GM23338 (cell line): Measurements from ENCODE around the gene TMEM14B.

Experiments used
- CREB1 ChIP-seq: fragments of 250-450 bp; sonication (Bioruptor Pico); IDR thresholded peaks from 2 replicates; pipeline ENCODE4 v1.5.0; 2020; ENCODE audit warnings: low read depth, mild to moderate bottlenecking, moderate library complexity
- EZH2 ChIP-seq: fragments of 200-600 bp; sonication (generic); IDR thresholded peaks from one replicate; pipeline ENCODE4 v1.8.0; 2017; ENCODE audit warnings: antibody characterized with exemption, mild to moderate bottlenecking, low read depth; ENCODE audit not compliant: unreplicated experiment
- EZH2phosphoT487 ChIP-seq: fragments of 200-600 bp; sonication (generic); IDR thresholded peaks from one replicate; pipeline ENCODE4 v1.8.1; 2018; ENCODE audit warnings: antibody characterized with exemption; ENCODE audit not compliant: unreplicated experiment
- JUNB ChIP-seq: IDR thresholded peaks from one replicate; pipeline ENCODE4 v1.6.1; 2016; ENCODE audit warnings: antibody characterized with exemption; ENCODE audit not compliant: unreplicated experiment
- NANOG ChIP-seq: IDR thresholded peaks from 2 replicates; pipeline ENCODE4 v1.6.1; 2016; ENCODE audit warnings: antibody characterized with exemption, borderline replicate concordance
- POLR2AphosphoS5 ChIP-seq: IDR thresholded peaks from 2 replicates; pipeline ENCODE4 v1.6.1; 2016; ENCODE audit warnings: antibody characterized with exemption, low read depth
- STAT1 ChIP-seq: IDR thresholded peaks from one replicate; pipeline ENCODE4 v1.6.1; 2016; ENCODE audit warnings: antibody characterized with exemption; ENCODE audit not compliant: unreplicated experiment
- ZNF114 ChIP-seq: fragments of 250-450 bp; sonication (Bioruptor Pico); IDR thresholded peaks from 2 replicates; pipeline ENCODE4 v1.5.0; 2020; ENCODE audit warnings: mild to moderate bottlenecking, moderate library complexity
- ZNF331 ChIP-seq: fragments of 250-450 bp; sonication (Bioruptor Pico); IDR thresholded peaks from 2 replicates; pipeline ENCODE4 v1.5.0; 2020; ENCODE audit warnings: low read depth, mild to moderate bottlenecking, moderate library complexity
- TF ChIP-seq, protein P1 (sequence below), 2 experiments: fragments of 200-600 bp in 1 of 2; sonication (generic) in 1 of 2; conservative IDR thresholded peaks; 2 replicates each; pipeline versions ENCODE4 v1.5.1 to v1.6.1; 2016 to 2017; ENCODE audit warnings: antibody characterized with exemption in 2 of 2, low read depth in 2 of 2, mild to moderate bottlenecking in 2 of 2, moderate library complexity in 1 of 2
- TF ChIP-seq, protein P2 (sequence below): IDR thresholded peaks from one replicate; pipeline ENCODE4 v1.6.1; 2018; ENCODE audit warnings: antibody characterized with exemption; ENCODE audit not compliant: unreplicated experiment
- TF ChIP-seq, protein P3 (sequence below): IDR thresholded peaks from 2 replicates; pipeline ENCODE4 v1.6.1; 2016; ENCODE audit warnings: antibody characterized with exemption

DNA sequence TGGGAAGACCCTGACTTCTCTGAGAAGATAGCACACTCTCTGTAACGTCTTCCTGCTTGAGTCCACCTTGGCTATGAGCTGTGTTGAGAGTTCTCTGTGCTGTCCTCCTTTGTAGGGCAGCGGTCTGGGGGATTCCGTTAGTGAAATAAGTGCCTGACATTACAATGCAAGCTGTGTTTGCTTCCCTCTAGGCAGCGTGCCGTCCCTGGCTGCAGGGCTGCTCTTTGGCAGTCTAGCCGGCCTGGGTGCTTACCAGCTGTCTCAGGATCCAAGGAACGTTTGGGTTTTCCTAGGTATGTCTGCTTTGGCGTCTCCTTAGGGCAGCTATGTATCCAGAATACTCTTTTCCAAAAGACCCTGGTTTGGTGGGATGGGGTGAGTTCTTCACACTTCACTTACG, 21.9 kb upstream of the TMEM14B start:
- TF ChIP-seq, protein P1, sequence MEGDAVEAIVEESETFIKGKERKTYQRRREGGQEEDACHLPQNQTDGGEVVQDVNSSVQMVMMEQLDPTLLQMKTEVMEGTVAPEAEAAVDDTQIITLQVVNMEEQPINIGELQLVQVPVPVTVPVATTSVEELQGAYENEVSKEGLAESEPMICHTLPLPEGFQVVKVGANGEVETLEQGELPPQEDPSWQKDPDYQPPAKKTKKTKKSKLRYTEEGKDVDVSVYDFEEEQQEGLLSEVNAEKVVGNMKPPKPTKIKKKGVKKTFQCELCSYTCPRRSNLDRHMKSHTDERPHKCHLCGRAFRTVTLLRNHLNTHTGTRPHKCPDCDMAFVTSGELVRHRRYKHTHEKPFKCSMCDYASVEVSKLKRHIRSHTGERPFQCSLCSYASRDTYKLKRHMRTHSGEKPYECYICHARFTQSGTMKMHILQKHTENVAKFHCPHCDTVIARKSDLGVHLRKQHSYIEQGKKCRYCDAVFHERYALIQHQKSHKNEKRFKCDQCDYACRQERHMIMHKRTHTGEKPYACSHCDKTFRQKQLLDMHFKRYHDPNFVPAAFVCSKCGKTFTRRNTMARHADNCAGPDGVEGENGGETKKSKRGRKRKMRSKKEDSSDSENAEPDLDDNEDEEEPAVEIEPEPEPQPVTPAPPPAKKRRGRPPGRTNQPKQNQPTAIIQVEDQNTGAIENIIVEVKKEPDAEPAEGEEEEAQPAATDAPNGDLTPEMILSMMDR (conservative IDR thresholded peaks at IDR 0.05; ENCODE audit: low read depth in 2 of 2) = no peak
- TF ChIP-seq ZNF114 (CRISPR knock-in tag) (no peak), EZH2 (no peak), JUNB (no peak), POLR2AphosphoS5 (no peak), CREB1 (CRISPR knock-in tag) (no peak), EZH2phosphoT487 (no peak), ZNF331 (no peak), NANOG (no peak), STAT1 (no peak)
- TF ChIP-seq, protein P2, sequence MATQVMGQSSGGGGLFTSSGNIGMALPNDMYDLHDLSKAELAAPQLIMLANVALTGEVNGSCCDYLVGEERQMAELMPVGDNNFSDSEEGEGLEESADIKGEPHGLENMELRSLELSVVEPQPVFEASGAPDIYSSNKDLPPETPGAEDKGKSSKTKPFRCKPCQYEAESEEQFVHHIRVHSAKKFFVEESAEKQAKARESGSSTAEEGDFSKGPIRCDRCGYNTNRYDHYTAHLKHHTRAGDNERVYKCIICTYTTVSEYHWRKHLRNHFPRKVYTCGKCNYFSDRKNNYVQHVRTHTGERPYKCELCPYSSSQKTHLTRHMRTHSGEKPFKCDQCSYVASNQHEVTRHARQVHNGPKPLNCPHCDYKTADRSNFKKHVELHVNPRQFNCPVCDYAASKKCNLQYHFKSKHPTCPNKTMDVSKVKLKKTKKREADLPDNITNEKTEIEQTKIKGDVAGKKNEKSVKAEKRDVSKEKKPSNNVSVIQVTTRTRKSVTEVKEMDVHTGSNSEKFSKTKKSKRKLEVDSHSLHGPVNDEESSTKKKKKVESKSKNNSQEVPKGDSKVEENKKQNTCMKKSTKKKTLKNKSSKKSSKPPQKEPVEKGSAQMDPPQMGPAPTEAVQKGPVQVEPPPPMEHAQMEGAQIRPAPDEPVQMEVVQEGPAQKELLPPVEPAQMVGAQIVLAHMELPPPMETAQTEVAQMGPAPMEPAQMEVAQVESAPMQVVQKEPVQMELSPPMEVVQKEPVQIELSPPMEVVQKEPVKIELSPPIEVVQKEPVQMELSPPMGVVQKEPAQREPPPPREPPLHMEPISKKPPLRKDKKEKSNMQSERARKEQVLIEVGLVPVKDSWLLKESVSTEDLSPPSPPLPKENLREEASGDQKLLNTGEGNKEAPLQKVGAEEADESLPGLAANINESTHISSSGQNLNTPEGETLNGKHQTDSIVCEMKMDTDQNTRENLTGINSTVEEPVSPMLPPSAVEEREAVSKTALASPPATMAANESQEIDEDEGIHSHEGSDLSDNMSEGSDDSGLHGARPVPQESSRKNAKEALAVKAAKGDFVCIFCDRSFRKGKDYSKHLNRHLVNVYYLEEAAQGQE = no peak
- TF ChIP-seq, protein P3, sequence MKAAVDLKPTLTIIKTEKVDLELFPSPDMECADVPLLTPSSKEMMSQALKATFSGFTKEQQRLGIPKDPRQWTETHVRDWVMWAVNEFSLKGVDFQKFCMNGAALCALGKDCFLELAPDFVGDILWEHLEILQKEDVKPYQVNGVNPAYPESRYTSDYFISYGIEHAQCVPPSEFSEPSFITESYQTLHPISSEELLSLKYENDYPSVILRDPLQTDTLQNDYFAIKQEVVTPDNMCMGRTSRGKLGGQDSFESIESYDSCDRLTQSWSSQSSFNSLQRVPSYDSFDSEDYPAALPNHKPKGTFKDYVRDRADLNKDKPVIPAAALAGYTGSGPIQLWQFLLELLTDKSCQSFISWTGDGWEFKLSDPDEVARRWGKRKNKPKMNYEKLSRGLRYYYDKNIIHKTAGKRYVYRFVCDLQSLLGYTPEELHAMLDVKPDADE = no peak
